GM12878 (cell line): ENCODE results near the gene CLMP. TPM values are rescaled to one million over a fixed set of nuclear protein-coding genes. Genes with fewer than 3 reads are reported as not detected.

ENCODE experiments used
- ATAC-seq: fragments of 200-7000 bp; cut with Tn5 transposase; 3 replicates; pipeline ENCODE4 v1.9.1; 2020; ENCODE audit warnings: mild to moderate bottlenecking, moderate library complexity
- BruUV-seq: library from RNA; stranded (reverse); fragments of 400-500 nt; replicated peaks from 2 replicates; lab custom pipeline; 2021; lab: Mats Ljungman, UMichigan
- CTCF ChIA-PET: fragments of 300-600 bp; sonication (Branson Sonifier 250); formaldehyde crosslinking; extraction: SDS; loops from one replicate; lab custom pipeline; 2021; ENCODE audit warnings: inconsistent platforms; lab: Yijun Ruan, JAX
- POLR2A ChIA-PET: fragments of 350-600 bp; formaldehyde crosslinking; extraction: SDS; loops from one replicate; lab custom pipeline; 2021; ENCODE audit warnings: inconsistent platforms; lab: Charles Lee
- RAD21 ChIA-PET: fragments of 300-600 bp; sonication (Branson Sonifier 250); formaldehyde crosslinking; loops from one replicate; lab custom pipeline; 2023; ENCODE audit warnings: antibody characterized with exemption; ENCODE audit not compliant: unreplicated experiment; lab: Charles Lee
- SMC1A ChIA-PET: fragments of 300-600 bp; sonication (Branson Sonifier 250); formaldehyde crosslinking; loops from one replicate; lab custom pipeline; 2023; ENCODE audit not compliant: unreplicated experiment, uncharacterized antibody; lab: Charles Lee
- DNase-seq: peaks from one replicate; pipeline ENCODE4 v3.0.0-alpha.2; 2011; ENCODE audit warnings: low read depth, low spot score
- FAIRE-seq: peaks from 3 replicates; lab custom pipeline; 2011; peaks lifted over from hg19 to GRCh38; lab: Jason Lieb, UNC
- H2AFZ ChIP-seq: 2 replicates; pipeline ENCODE4 v1.6.0; 2011; ENCODE audit warnings: low read depth, low read length, control low read depth; ENCODE audit not compliant: control insufficient read depth
- H3K27ac ChIP-seq: 2 replicates; pipeline ENCODE4 v1.5.1; 2011; ENCODE audit warnings: control low read depth; ENCODE audit not compliant: control insufficient read depth, insufficient read depth
- H3K27me3 ChIP-seq, 2 experiments: replicated peaks in 1 of 2; 2 replicates each; pipeline versions ENCODE4 v1.6.0 to v1.6.1; 2011; ENCODE audit warnings: low read length in 1 of 2; ENCODE audit not compliant: control insufficient read depth in 2 of 2, insufficient read depth in 2 of 2
- H3K36me3 ChIP-seq, 2 experiments: 2 replicates each; pipeline ENCODE4 v1.5.1; 2011; ENCODE audit warnings: low read length in 1 of 2; ENCODE audit not compliant: control insufficient read depth in 2 of 2, insufficient read depth in 2 of 2
- H3K4me1 ChIP-seq: 2 replicates; pipeline ENCODE4 v1.6.1; 2011; ENCODE audit warnings: mild to moderate bottlenecking, low read length, moderate library complexity, mixed read lengths; ENCODE audit not compliant: control insufficient read depth, insufficient read depth
- H3K4me2 ChIP-seq: 2 replicates; pipeline ENCODE4 v1.6.0; 2011; ENCODE audit warnings: control low read depth; ENCODE audit not compliant: control insufficient read depth, insufficient read depth
- H3K4me3 ChIP-seq: fragments of 200-600 bp; sonication (generic); 2 replicates; pipeline ENCODE4 v1.5.1; 2016
- H3K79me2 ChIP-seq: 2 replicates; pipeline ENCODE4 v1.6.0; 2011; ENCODE audit warnings: low read length; ENCODE audit not compliant: control insufficient read depth, insufficient read depth
- H3K9ac ChIP-seq: 2 replicates; pipeline ENCODE4 v1.8.0; 2011; ENCODE audit warnings: low read length, control low read depth, mixed read lengths; ENCODE audit not compliant: control insufficient read depth, insufficient read depth
- H3K9me3 ChIP-seq: replicated peaks from 3 replicates; pipeline ENCODE4 v1.5.1; 2011; ENCODE audit warnings: mild to moderate bottlenecking, low read length; ENCODE audit not compliant: control insufficient read depth, insufficient read depth
- H4K20me1 ChIP-seq: 2 replicates; pipeline ENCODE4 v1.6.0; 2011; ENCODE audit not compliant: control insufficient read depth, insufficient read depth
- ASH2L ChIP-seq: fragments of 300-600, 200-600 bp; sonication (generic); IDR thresholded peaks from 2 replicates; pipeline ENCODE4 v1.6.1; 2017; ENCODE audit warnings: low read depth, mild to moderate bottlenecking, borderline replicate concordance
- ATF2 ChIP-seq: IDR thresholded peaks from 2 replicates; pipeline ENCODE4 v1.6.1; 2012; ENCODE audit warnings: low read length, inconsistent platforms
- BACH1 ChIP-seq: fragments of 450-650 bp; IDR thresholded peaks from 2 replicates; pipeline ENCODE4 v1.6.1; 2017; ENCODE audit warnings: mild to moderate bottlenecking, borderline replicate concordance
- BCL11A ChIP-seq: IDR thresholded peaks from 2 replicates; pipeline ENCODE4 v1.6.1; 2011; ENCODE audit warnings: low read depth, low read length
- CREB1 ChIP-seq: IDR thresholded peaks from 2 replicates; pipeline ENCODE4 v1.6.1; 2012; ENCODE audit warnings: low read depth, mild to moderate bottlenecking, inconsistent platforms
- EP300 ChIP-seq, 2 experiments: fragments of 150-350 bp in 1 of 2; IDR thresholded peaks; 2 replicates each; pipeline ENCODE4 v1.6.1; 2011 to 2012; ENCODE audit warnings: low read depth in 2 of 2, low read length in 2 of 2, borderline replicate concordance in 1 of 2, improper control_type of control experiment in 1 of 2, inconsistent platforms in 1 of 2; ENCODE audit not compliant: control insufficient read depth in 1 of 2
- ESRRA ChIP-seq: IDR thresholded peaks from 2 replicates; pipeline ENCODE4 v1.6.1; 2012; ENCODE audit warnings: mild to moderate bottlenecking, low read length, improper control_type of control experiment
- GATAD2B ChIP-seq: fragments of 450-650 bp; conservative IDR thresholded peaks from 2 replicates; pipeline ENCODE4 v1.6.1; 2017; ENCODE audit warnings: low read depth, mild to moderate bottlenecking, moderate library complexity
- HCFC1 ChIP-seq: fragments of 150-350 bp; IDR thresholded peaks from 2 replicates; pipeline ENCODE4 v1.6.1; 2014; ENCODE audit warnings: low read length
- HDAC6 ChIP-seq: fragments of 200-600 bp; sonication (generic); IDR thresholded peaks from one replicate; pipeline ENCODE4 v1.8.0; 2017; ENCODE audit warnings: antibody characterized with exemption; ENCODE audit not compliant: unreplicated experiment
- JUND ChIP-seq: IDR thresholded peaks from 2 replicates; pipeline ENCODE4 v1.6.1; 2012; ENCODE audit warnings: low read depth, mild to moderate bottlenecking, low read length, improper control_type of control experiment, moderate library complexity
- NFIC ChIP-seq: IDR thresholded peaks from 2 replicates; pipeline ENCODE4 v1.6.1; 2012; ENCODE audit warnings: low read depth, mild to moderate bottlenecking, inconsistent platforms, low read length, moderate library complexity
- NR2F1 ChIP-seq: fragments of 450-650 bp; conservative IDR thresholded peaks from 2 replicates; pipeline ENCODE4 v1.6.1; 2017; ENCODE audit warnings: mild to moderate bottlenecking
- NRF1 ChIP-seq: conservative IDR thresholded peaks from 2 replicates; pipeline ENCODE4 v1.6.1; 2011; ENCODE audit warnings: mild to moderate bottlenecking, low read depth, low read length, improper control_type of control experiment
- SRF ChIP-seq, 2 experiments: IDR thresholded peaks; 2 replicates each; pipeline ENCODE4 v1.6.1; 2011; ENCODE audit warnings: low read depth in 2 of 2, low read length in 2 of 2, mild to moderate bottlenecking in 1 of 2, moderate library complexity in 1 of 2
- SUZ12 ChIP-seq: fragments of 200-600 bp; sonication (generic); IDR thresholded peaks from one replicate; pipeline ENCODE4 v1.6.1; 2018; ENCODE audit warnings: antibody characterized with exemption, mild to moderate bottlenecking; ENCODE audit not compliant: unreplicated experiment
- ZBED1 ChIP-seq: IDR thresholded peaks from 2 replicates; pipeline ENCODE4 v1.6.1; 2016; ENCODE audit warnings: borderline replicate concordance
- ZBTB11 ChIP-seq: fragments of 450-650 bp; formaldehyde crosslinking; IDR thresholded peaks from 2 replicates; pipeline ENCODE4 v1.5.0; 2022; ENCODE audit warnings: mild to moderate bottlenecking, missing genetic modification characterization
- ZNF207 ChIP-seq: fragments of 450-650 bp; IDR thresholded peaks from 2 replicates; pipeline ENCODE4 v1.6.1; 2014; ENCODE audit warnings: antibody characterized with exemption, mild to moderate bottlenecking, borderline replicate concordance
- ZNF24 ChIP-seq: fragments of 450-650 bp; IDR thresholded peaks from 2 replicates; pipeline ENCODE4 v1.6.1; 2017; ENCODE audit warnings: antibody characterized with exemption, mild to moderate bottlenecking
- WGBS: methylation state at CpG from one replicate; pipeline ENCODE4 v1.1.6; 2016; ENCODE audit warnings: low lambda C conversion rate; ENCODE audit not compliant: insufficient replicate concordance, insufficient coverage; ENCODE audit errors: missing lambda C conversion rate; 5-methylcytosine and 5-hydroxymethylcytosine counted together
- in situ Hi-C: fragments of 300-500 bp; cut with MboI; formaldehyde crosslinking; loops from 9 replicates; pipeline ENCODE4 v1.14.3; 2018; ENCODE audit warnings: mixed read lengths
- intact Hi-C: fragments of 100-400 bp; cut with micrococcal nuclease; formaldehyde crosslinking; loops from one replicate; pipeline ENCODE4 v1.14.2; 2022; ENCODE audit not compliant: unreplicated experiment
- polyA plus RNA-seq, 11 experiments: library from polyadenylated mRNA; depleted of rRNA in 4 of 11; unstranded in 6 of 11; stranded (reverse) in 5 of 11; fragments of >200 nt; fragmentation: Nextera tagmentation in 4 of 11; fragmentation: Illumina TruSeq in 1 of 11; extraction: Ambion mirVana in 4 of 11; extraction: Trizol in 1 of 11; gene quantifications; 1 replicate in 1 of 11; 2 replicates in 10 of 11; pipeline versions ENCODE4 v1.2.1 to v1.2.3, GENCODE V29; 2011 to 2016; ENCODE audit warnings: inconsistent platforms in 2 of 11, missing spikeins in 2 of 11, low read depth in 1 of 11
- total RNA-seq, 4 experiments: library from RNA; depleted of rRNA in 3 of 4; stranded (reverse); fragments of >200 nt in 3 of 4; fragmentation: Illumina TruSeq in 1 of 4; extraction: Trizol in 1 of 4; gene quantifications; 2 replicates each; pipeline versions ENCODE4 v1.2.1 to v1.2.3, GENCODE V29; 2013 to 2021

CLMP gene
- total and polyA plus RNA-seq, 10 of the 15 experiments (the other 5 are each of a cell fraction or from before 2014, with no cell fraction given) = 0.01 to 0.71 (median 0.20) TPM; not detected in 4

- Histone ChIP-seq H3K4me3 (no peak overlapping the region), H2AFZ (no peak overlapping the region), H3K27me3 (no peaks in the 10 kb centered on the region; a peak in 2 of 4 replicates), H4K20me1 (no peaks in the 10 kb centered on the region), H3K9me3 (no peaks in the 10 kb centered on the region; the same call in 2 of the 3 replicates), H3K36me3 (no peaks in the 10 kb centered on the region), H3K9ac (no peak overlapping the region), H3K4me2 (no peak overlapping the region), H3K79me2 (no peaks in the 10 kb centered on the region), H3K27ac (no peak overlapping the region), H3K4me1 (no peaks in the 10 kb centered on the region)
- RAD21 ChIA-PET = no interaction called here
- FAIRE-seq (no peak), ATAC-seq (no peak), DNase-seq (no peak)
- SMC1A ChIA-PET = interaction anchor here (0.6 to 1.2 kb wide), 2 partner anchors 9 to 282 kb away, joined by 3 read pairs; no protein-coding TSS in a partner anchor
- no TSS peak for BruUV-seq
- WGBS = 31% methylated on average over 9 of the region's 9 CpGs
- POLR2A ChIA-PET = no interaction called here
- TF ChIP-seq SRF (IDR thresholded peaks at IDR 0.05; ENCODE audit: low read depth in 2 of 2, low read length in 2 of 2) = no peak
- TF ChIP-seq CREB1 = no peak
- TF ChIP-seq BACH1 = no peak
- TF ChIP-seq ZNF24 = no peak
- TF ChIP-seq NRF1 = no peak
- no peak for TF ChIP-seq ASH2L
- no peak for TF ChIP-seq SUZ12
- no peak for TF ChIP-seq HDAC6
- no peak for TF ChIP-seq HCFC1
- TF ChIP-seq ESRRA = no peak
- TF ChIP-seq ATF2 = no peak
- no peak for TF ChIP-seq NR2F1
- TF ChIP-seq GATAD2B = no peak
- TF ChIP-seq NFIC = no peak
- TF ChIP-seq BCL11A = no peak
- TF ChIP-seq ZBTB11 (CRISPR knock-in tag) = no peak
- TF ChIP-seq EP300 (IDR thresholded peaks at IDR 0.05; ENCODE audit: borderline replicate concordance in 1 of 2, control insufficient read depth in 1 of 2, low read depth in 2 of 2, low read length in 2 of 2) = no peak
- no peak for TF ChIP-seq ZBED1
- no peak for TF ChIP-seq JUND
- no peak for TF ChIP-seq ZNF207
- intact Hi-C loops (no loop called here), in situ Hi-C loops (no loop called here)
- CTCF ChIA-PET = interaction anchor here (0.6 to 1.5 kb wide), 3 partner anchors 10 to 164 kb away, joined by 3 to 5 read pairs (median 3); no protein-coding TSS in a partner anchor
Observed at GRCh38 chr11:123152951-123153350, 42.1 kb downstream of the CLMP start.
